Fibroblast of skin of back (primary cell): Measurements from ENCODE around the gene PIP5K1B.

Experiments used
- DNase-seq: peaks from one replicate; pipeline ENCODE4 v3.0.0-alpha.2; 2013

Gene PIP5K1B

DNA sequence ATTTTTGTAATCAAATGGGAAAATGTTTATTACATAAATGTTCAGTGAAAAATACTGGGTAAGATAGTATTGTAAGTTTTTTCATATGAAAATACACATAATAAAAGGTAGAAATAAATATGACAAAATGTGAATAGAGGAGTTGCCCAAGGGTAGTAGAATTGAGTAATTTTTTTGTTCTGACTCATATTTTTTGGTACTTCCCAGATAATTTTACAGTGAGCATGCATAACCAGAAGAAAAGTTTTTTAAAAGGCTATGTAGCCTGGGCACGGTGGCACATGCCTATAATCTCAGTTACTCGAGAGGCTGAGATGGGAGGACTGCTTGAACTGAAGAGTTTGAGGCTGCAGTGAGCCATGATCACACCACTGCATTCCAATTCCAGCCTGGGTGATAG lies 116.9 kb downstream of the PIP5K1B start:
- no peak for DNase-seq

DNA sequence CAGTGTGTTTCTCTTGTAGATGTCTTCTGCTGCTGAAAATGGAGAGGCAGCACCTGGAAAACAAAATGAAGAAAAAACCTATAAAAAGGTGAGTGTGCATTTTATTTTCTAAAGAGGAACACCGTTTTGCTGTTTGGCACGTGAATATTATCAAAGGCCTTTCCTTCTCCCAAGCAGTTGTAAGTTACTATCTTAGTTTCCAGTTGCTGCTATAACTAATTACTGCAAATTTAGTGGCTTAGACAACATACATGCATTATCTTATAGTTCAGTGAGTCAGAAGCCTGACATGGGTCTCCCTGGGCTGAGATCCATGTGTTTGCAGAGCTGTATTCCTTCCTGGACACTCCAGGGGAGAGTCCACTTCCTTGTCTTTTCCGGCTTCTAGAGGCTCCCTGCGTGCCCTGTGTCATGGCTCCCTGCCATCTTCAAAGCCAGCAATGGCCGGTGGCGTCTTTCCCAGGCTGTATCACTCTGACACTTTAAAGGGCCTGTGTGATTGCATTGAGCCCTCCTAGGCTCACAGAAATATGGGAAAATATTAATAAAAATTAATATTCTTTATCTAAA lies 117.6 kb downstream of the PIP5K1B start:
- DNase-seq: no peak

DNA sequence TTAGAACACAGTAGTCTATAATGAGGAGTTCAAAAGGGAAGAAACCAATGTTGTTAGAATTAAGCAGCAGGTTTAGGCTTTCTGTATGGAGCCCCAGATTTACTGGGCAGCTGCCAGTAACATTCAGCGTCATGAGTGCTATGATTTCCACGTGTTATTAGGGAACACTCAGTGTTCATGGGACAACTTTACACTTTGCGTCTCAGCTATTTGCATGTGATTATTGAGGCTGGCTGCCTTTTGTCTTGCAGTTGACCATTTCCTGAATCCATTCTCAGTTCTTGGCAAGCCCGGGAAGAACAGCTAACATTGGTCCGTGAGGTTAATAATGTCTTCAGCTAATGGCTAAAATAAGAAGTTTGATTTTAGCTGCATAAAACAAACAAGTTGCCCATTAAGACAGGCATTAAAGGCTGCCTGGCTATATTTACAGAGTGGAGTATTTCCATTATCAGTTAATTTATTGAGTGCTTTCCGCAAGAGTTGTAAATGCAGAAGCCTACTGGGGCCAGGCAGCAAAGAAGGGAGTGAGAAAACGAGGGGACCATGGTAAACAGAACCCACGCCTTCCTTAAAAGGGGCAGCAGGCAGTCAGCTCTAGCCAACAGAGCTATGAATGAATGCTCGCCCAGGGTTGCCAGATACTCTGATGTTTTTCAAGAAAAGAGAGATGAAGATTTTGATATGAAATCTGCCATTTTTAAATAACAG lies 120.9 kb downstream of the PIP5K1B start:
- no peak for DNase-seq

DNA sequence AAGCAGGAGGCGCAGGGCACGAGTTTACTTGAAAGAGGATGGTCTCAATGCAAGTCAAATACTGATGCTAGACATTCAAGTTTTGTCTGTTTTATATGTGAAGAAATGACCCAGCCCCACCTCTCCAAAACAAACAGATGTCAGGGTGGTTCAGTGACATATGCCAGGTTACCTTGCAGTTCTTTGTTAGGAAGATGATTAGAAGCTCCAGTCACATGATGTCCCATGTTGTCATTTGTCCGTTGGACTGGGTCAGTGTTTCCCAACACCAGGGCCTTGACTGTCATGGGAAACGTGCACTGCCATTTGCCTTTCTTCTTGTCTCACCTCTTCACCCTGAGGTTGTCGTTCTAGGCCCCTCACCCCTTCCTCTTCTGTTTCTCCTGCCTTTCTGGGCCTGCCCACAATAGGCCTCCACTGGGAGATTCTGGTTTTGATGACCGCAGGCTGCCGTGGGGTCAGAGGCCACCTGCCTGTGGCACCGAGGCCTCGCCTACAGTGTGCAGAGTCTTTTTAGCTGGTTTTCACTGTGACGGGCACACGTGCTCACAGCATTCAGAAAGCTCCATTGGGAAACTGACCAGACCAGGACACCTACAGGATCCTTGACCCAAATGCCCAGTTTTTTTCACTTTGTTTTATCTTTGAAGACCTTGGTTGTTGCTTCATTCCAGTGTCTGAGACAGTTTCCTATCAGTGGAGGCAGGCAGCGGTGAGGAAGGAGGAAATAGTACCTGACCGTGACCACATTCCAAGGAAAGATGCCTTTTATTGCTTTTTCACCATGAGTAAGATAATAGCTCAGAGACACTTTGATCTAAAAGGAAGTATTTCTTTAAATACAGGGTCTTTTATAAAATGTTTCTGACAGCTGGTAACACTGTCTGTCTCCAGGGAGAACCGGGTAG lies 123.1 kb downstream of the PIP5K1B start:
- DNase-seq: no peak

DNA sequence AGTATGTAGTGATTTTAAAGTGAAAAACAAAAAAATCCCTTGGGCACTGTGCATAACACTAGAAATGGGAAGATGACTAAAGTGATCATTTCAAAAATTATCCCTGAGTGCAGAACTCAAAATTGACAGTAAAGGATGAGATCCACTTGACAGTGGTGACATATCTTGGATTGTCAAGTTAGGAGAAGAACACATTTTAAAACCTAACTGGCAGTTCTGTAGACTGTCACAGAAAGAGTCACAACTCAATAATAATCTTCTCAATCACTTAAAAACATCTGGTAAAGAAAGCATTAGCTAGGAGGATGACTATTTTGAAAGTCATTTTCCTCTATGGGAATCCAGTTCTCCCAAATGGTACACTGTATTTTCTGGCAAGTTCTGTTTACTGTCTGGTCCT lies 127.1 kb downstream of the PIP5K1B start:
- DNase-seq: no peak

DNA sequence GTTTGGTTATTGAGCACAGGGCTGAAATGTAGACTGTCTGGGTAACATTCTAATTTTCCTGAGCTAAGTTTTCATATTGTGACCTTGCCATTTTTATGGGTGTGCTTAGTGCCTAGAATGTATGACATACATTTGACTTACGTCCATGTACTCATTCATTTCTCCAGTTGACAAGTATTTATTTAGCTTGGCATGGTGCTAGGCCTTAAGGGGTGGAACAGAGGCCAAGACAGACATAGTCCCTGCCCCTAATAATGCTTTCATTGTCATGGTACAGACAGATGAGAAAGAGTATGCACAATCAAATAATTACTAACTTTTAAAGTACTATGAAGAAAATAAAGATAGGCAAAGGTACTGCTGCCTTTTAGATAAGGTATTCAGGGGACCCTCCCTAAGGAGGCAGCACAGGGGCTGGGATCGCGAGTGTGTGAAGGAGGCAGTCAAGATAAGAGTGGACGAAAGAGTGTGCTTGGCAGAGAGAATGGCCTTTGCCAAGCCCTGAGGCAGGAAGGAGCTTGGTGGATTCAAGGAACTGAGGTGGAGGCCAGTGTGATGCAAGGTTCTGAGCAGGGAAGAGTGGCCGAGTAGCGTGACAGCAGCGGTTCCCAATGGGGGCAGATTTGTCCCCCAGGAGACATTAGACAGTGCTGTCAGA lies 128.0 kb downstream of the PIP5K1B start:
- no peak for DNase-seq

DNA sequence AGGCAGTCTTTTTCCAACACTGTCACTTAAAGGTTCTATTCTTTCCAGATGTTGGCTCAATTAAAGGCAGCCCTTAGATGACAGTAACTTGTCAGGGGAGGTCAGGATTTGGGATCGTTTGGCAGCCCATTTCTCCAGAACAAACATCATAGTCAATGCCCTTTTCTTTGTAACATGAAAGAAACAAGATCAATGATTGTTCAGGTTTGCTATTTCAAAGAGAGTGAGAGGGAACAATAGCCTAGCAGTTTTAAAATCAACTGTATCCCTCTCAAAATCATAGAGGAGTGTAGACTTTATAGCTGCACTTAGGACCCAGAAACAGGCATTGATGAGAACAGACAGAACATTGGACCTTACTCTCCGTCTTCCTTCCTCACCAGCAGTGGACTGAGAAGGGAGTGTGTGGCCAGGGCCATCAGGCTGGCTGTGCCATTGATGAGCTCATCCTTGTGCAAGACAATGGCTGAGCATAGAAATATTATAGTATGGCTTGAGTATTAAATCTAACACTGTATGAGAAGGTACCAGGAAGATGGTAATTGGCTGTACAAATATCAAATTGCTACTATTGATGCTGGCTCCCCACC lies 130.0 kb downstream of the PIP5K1B start:
- DNase-seq: no peak

DNA sequence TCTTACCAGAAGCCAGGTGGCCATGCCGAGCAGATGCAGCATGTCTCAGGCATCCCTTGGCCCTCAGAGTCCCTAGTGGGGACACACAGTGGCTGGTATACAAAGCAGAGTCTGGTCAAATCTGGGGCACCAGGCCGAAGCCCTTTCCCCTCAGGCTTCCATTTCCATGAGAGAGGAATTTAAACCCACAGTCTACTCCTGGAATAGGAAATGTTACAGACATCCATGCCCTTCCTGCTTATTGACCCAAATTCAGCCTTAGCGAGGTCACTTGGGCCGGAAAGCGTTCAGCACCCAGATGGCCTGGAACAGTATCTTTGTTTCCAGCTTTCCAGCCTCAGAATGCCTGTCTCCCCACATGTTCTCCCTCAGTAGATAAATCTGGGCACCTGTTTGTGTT lies 131.7 kb downstream of the PIP5K1B start:
- no peak for DNase-seq

DNA sequence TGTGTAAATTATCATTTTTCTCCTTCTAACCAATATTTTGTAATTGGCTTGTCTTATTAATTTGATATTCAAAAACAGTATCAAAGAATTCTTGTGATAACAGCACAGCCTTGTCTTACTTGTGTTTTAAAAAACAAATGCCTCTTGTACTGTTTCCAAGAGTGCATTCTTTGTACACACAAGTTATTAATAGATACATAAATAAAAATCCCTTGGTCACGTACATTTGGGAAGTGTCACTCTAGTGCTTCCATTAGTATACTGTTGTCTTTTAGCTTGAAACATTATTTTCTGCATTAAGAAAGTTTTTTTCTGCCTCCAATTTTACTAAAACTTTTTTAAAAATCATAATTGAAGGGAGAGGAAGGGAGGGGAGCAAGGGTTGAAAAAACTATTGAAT lies 133.2 kb downstream of the PIP5K1B start:
- DNase-seq: no peak

DNA sequence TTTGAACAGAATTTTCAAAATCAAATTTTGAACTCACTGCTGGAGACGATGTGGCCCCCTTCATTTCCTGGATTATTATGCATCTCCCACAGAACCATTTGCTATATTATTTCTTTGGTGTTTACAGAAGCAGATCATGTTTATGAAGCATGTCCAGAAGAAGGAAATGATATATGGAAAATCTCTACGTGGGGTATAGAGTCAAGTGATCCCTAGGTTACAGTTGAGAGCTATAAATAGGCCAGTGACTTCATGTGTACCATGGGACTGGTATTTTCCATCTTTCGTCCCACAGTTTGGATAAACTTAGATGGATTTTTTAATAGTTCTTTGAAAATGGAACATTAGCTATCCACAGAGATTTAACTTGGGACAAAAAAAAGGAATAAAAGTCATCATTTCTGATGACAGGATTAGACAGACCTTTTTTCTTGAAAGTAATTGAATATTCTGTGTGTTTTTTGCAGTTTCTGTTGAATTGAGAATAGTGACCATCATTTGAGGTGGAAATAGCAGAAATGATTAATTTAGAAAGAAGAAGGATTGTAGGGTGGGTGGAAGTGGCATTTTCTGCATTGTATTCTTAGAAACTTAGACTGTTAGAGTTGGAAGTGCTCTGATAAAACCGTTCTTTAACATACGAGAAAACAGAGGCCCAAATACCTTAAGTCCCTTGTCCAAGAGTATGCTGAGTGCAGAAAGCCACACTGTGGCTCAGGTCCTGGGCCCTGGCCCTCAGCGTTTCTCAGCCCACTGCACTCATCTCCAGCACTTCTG lies 136.4 kb downstream of the PIP5K1B start:
- DNase-seq: no peak

DNA sequence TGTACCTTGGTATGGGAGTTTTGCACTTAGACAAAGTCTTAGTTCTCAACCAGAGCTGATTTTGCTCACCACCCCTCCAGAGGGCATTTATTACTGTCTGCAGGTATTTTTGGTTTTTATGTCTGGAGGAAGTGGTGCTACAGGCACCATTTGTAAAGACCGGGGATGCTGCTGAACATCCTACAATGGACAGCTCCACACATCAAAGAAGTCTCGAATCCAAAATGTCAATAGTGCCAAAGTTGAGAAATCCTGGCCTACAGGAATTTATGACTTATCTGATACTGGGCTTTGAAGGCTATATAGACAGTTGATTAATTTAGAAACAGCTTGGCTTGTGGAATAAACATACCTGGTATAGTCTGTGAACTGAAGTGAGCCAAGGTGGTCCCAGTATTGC lies 137.5 kb downstream of the PIP5K1B start:
- no peak for DNase-seq

DNA sequence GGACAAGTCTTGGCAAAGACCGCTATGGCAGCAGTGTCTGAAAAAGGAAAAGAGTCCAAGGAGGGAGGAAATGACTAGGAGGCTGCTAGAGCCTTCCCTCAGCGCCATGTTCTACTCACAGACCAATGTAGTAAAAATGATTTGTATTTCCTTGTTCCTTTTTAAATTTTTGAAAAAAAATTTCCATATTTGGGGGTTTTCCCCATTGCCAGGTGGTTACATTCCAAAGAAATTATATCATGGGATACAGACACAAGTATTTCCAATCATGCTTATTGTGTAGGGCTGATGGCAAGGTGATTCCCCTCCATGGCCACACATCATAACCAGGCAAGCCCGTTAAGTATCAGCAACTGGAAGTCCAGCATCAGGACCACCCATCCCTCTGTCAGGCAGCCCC lies 138.2 kb downstream of the PIP5K1B start:
- no peak for DNase-seq

DNA sequence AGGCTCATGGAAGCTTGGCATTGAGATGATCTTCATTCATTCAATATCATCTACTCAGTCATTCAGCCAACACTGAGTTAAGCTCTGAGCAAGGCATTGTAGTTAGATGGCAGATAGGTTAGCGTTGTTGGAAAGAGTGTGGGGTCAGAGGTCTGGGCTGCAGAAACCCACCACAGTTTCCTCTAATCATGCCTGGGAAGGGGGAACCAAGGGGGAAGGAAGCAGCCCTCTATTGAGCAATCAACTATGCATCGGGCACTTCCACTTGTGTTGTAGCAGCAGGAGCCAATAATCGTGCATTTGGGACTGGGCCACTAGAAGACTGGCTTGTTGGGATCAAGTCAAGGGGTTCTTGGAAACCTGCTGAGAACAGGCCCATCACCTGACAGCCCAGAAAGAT lies 139.1 kb downstream of the PIP5K1B start:
- no peak for DNase-seq

DNA sequence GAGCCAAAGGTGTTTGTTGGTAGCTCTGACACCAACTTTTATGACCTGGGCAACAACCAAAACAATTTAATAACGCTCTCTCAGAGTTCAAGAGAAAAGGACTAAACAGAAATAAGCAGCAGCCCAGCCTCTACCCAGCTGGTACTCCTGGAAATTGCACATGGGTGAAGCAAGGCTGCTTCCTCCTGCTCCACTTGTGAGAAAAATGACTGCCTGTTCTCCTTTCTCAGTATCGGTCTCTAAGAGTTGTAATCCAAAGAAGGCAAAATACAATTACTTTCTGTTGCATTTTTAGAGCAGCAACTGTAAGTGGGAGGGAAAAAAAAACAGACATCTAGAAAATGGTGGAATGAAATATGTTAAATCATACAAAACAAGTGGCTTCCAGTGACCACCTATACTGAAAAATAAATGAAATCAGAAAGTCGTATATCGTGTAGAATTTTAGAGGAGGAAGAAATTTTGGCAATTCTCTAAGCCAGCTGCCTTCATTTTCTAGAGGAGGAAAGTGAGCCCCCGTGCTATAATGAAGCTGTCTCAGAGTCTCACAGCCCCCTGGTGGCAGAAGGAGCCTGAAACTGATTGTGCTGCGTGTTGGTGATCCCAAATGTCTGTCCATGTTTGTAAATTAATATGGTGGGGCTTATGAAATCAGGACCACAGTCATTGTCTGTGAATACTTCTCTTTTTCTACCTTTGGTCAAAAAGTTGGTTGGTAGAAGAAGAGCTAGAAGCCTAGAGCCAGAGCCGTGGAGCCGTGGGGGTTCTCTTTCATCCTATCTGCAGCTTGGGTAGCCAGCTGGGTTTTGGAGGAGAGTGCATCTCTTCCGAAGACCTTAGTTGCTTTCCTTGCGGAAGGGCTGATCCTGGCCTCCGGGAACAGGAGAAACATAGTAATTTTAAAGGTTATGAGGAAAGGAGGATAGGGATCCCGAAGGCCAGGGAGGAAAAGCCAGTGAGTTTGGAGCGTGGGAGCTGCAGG lies 139.9 kb downstream of the PIP5K1B start:
- peak; percentile 9 for DNase-seq

DNA sequence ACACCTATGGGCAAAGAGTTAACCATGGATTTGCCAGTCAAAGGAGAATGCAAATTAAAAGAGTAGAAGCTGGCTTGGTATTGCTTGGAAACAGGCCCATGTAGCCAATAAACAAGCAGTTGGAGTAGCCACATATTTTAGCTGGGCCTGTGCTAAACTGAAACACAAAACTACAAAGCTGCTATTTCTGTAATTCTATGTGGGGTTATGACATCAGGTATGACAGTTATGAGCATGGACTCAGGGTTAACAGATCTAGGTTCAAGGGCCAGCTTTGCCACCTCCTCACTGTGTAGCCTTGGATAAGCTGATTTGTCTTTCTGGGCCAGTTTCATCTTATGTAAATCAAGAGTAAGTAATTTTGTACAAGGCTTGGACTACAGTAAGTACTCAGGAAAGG lies 142.7 kb downstream of the PIP5K1B start:
- DNase-seq: no peak

DNA sequence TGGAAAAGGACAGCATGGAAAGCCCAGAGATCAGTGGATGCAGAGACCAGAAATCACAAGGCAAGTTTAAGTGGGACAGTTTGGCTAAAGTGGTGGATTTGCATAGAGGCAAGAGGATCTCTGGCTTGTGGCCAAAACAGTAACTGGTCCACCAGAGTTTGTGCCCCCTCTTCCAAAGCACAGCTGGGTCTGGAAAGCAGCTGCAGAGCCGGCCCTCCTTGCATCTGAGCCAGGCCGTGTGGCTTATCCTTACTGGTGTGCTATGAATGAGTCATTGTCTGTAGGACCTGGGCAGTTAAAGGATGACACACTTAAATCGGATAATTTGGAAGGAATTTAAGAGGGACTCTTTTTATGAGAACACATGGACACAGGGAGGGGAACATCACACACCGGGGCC lies 146.6 kb downstream of the PIP5K1B start:
- peak; percentile 1 for DNase-seq

DNA sequence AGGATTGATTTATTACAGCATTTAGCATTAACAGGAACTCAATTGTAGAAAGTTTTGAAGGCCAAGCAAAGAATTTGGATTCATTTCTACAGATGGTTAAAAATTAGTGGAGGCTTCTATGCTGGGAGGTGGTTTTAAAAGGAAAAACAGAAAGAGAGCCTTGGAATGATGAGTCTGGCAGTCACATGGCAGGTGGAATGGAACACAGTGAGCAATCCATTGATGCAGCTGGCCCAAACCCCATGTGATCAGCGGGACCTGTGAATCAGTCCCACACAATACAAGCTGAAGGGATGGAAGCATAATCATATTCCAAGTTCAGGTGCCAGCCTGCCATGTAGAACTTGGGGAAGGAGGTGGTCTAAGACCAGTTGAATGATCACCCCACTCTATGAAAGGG lies 147.9 kb downstream of the PIP5K1B start:
- DNase-seq: no peak

DNA sequence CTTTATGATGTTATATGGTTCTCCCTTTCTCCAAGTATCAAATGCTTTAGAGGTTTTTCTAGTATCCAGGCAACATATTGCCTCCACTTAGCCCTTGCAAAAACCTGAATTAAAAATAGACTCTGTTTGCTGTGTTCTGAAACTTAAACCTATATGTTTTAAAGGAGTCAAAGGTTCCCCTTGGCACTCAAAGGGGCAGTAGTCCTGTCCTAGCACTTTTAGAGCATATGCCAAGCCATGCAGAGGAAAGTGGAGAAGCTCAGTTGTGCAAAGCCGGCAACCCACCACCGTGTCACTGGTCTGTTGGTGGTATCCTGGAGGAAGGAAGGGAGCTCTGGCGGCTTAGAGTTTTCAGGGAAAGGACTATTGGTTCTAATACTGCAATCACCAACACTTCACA lies 154.3 kb downstream of the PIP5K1B start:
- DNase-seq: no peak

DNA sequence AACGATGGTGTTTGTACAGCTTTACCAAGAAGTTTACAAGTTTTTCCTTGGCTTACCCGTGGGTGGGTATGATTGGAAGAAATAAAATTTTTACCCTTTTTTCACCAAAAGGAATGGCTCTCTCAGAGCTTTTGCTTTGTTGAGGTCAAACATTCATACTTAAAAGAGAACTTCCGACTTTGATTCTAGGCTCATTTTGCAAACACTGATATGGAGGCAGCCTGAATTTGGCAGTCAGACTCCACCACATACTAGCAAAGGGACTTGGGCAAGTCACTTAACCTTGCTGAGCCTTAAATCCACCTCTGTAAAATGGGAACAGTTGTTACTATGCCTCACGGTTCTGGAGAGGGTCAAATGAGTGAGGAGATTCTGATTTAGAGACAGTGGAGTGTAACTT lies 155.4 kb downstream of the PIP5K1B start:
- no peak for DNase-seq

DNA sequence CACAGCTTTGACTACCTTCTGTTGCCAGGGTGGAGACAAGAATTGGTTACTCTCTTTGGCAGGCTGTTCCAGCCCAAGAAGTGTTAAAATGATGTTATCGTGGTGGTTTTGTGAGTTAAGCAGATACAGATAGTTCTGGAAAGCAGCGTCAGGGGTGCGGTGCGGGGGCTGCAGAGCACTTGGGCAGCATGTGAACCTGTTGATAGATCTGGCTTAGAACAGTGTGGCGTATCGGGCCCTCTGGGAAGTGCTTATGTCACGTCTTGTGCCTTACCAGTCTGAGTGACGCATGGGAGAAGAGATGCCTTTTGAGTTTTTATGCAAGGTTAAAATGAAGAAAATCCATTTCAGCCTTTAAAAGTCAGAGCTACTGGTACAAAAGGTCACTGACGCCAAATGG lies 156.4 kb downstream of the PIP5K1B start:
- no peak for DNase-seq

DNA sequence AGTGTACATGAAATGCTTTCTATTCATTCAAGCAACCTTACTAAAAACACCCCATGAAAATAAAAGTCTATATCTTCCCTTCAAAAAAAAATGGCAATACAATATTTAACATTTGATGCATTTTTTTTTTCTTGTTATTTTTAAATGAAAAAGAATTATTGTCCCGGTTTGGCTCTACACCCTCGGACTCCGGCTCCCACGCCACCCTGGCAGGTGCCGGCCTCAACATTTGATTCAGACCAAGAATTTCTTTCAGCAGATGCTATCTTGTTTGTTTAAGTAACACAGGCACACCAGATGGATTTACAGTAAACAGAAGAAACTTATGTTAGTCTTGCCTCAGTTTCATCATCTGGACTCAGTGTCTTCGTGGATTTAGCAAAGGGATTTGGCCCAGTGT lies 162.0 kb downstream of the PIP5K1B start:
- DNase-seq: no peak
